IPS-18a (cell line): Measurements from ENCODE around the gene FCER2.

Experiments
- H3K27ac ChIP-seq: one replicate; pipeline ENCODE4 v1.5.1; 2013; ENCODE audit warnings: low read length
- H3K27me3 ChIP-seq: one replicate; pipeline ENCODE4 v1.6.1; 2013; ENCODE audit warnings: mild to moderate bottlenecking, low read length; ENCODE audit not compliant: control insufficient read depth, insufficient read depth
- H3K36me3 ChIP-seq: one replicate; pipeline ENCODE4 v1.6.1; 2013; ENCODE audit warnings: low read depth, low read length; ENCODE audit not compliant: control insufficient read depth
- H3K4me1 ChIP-seq: one replicate; pipeline ENCODE4 v1.6.1; 2013; ENCODE audit warnings: low read depth, low read length; ENCODE audit not compliant: control insufficient read depth
- H3K4me3 ChIP-seq: one replicate; pipeline ENCODE4 v1.5.1; 2013; ENCODE audit warnings: low read length
- H3K9ac ChIP-seq: one replicate; pipeline ENCODE4 v1.6.1; 2013; ENCODE audit warnings: mild to moderate bottlenecking, low read length, moderate library complexity
- H3K9me3 ChIP-seq: one replicate; pipeline ENCODE4 v1.6.1; 2013; ENCODE audit warnings: low read depth, low read length; ENCODE audit not compliant: control insufficient read depth

FCER2 gene

GRCh38 chr19:7640803-7641202, 61.1 kb downstream of the FCER2 start:
- H3K9me3 ChIP-seq = no peaks in the 10 kb centered on the region
- H3K4me1 ChIP-seq = no peaks in the 10 kb centered on the region
- H3K27me3 ChIP-seq = peaks cover 10% of the 10 kb centered on the region
- H3K36me3 ChIP-seq = no peaks in the 10 kb centered on the region
- H3K9ac ChIP-seq = no peak overlapping the region
- no peak overlapping the region for H3K4me3 ChIP-seq
- no peak overlapping the region for H3K27ac ChIP-seq

- H3K36me3 ChIP-seq = no peaks in the 10 kb centered on the region
- no peaks in the 10 kb centered on the region for H3K9me3 ChIP-seq
- peaks cover 19% of the 10 kb centered on the region for H3K27me3 ChIP-seq
- H3K9ac ChIP-seq = no peak overlapping the region
- no peak overlapping the region for H3K27ac ChIP-seq
- H3K4me1 ChIP-seq = no peaks in the 10 kb centered on the region
- no peak overlapping the region for H3K4me3 ChIP-seq
These were observed 62.0 kb downstream of the FCER2 start for GRCh38 chr19:7639863-7640348.

- Histone ChIP-seq H3K9ac (no peak overlapping the region), H3K27ac (no peak overlapping the region), H3K4me3 (no peak overlapping the region), H3K4me1 (no peaks in the 10 kb centered on the region), H3K9me3 (no peaks in the 10 kb centered on the region), H3K36me3 (no peaks in the 10 kb centered on the region), H3K27me3 (peaks cover 26% of the 10 kb centered on the region)
These were observed 63.0 kb downstream of the FCER2 start for GRCh38 chr19:7638802-7639465.
